GM12892 (cell line): ENCODE data around the gene MRPL27.
"Not testable (repeated sequence)": the region's sequence is repeated elsewhere in the genome, so short reads cannot be mapped to it uniquely, and the experiment has no call there.

ENCODE experiments used
- DNase-seq: peaks from one replicate; pipeline ENCODE4 v3.0.0; 2011; ENCODE audit not compliant: insufficient read length
- FAIRE-seq: peaks from 2 replicates; lab custom pipeline; 2011; peaks lifted over from hg19 to GRCh38; lab: Jason Lieb, UNC
- POLR2A ChIP-seq: IDR thresholded peaks from 2 replicates; pipeline ENCODE4 v1.6.1; 2011; ENCODE audit warnings: low read depth, low read length, control low read depth
- POLR2AphosphoS5 ChIP-seq: IDR thresholded peaks from 2 replicates; pipeline ENCODE4 v1.6.1; 2011; ENCODE audit warnings: low read depth, low read length, control low read depth
- TAF1 ChIP-seq: IDR thresholded peaks from 2 replicates; pipeline ENCODE4 v1.6.1; 2011; ENCODE audit warnings: low read depth, mild to moderate bottlenecking, control low read depth, low read length, borderline replicate concordance

The MRPL27 gene

GRCh38 chr17:50347117-50347893 lies 25.7 kb downstream of the MRPL27 start:
- TF ChIP-seq POLR2A: peak; percentile 15; the same call in 1 of the 2 replicates
- TF ChIP-seq POLR2AphosphoS5: no peak
- DNase-seq (no peak), FAIRE-seq (no peak)

- FAIRE-seq (peak; percentile 27), DNase-seq (peak; percentile 60)
- TF ChIP-seq POLR2AphosphoS5 (no peak), POLR2A (no peak), TAF1 (no peak; the same call in 1 of the 2 replicates)
Measured at GRCh38 chr17:50346313-50347116, 26.5 kb downstream of the MRPL27 start.

GRCh38 chr17:50345432-50346312 lies 27.3 kb downstream of the MRPL27 start, which contains the start of gene XYLT2:
XYLT2 (plus strand) TSS chr17:50346126; CDS start chr17:50346141, 15 bp downstream.
- TF ChIP-seq POLR2A (peak; percentile 82), TAF1 (0 out of 2 replicates have a peak, but pooled peaks have one; percentile 40), POLR2AphosphoS5 (peak; percentile 38; the same call in 1 of the 2 replicates)
- FAIRE-seq (peak; percentile 85), DNase-seq (peak; percentile 95)

- no peak for TF ChIP-seq TAF1
- TF ChIP-seq POLR2AphosphoS5: no peak
- no peak for TF ChIP-seq POLR2A
- FAIRE-seq: peak; percentile 5
- no peak for DNase-seq
Measured at GRCh38 chr17:50344731-50345365, 28.1 kb downstream of the MRPL27 start.

GRCh38 chr17:50339381-50339780 lies 33.6 kb downstream of the MRPL27 start:
- TF ChIP-seq POLR2A: no peak
- FAIRE-seq (no peak), DNase-seq (no peak)

GRCh38 chr17:50338645-50339044 lies 34.3 kb downstream of the MRPL27 start:
- DNase-seq (no peak), FAIRE-seq (no peak)
- TF ChIP-seq POLR2A (no peak), POLR2AphosphoS5 (no peak), TAF1 (no peak)

GRCh38 chr17:50337956-50338355 lies 35.0 kb downstream of the MRPL27 start:
- TF ChIP-seq POLR2AphosphoS5 (no peak), TAF1 (no peak), POLR2A (no peak)
- FAIRE-seq (no peak), DNase-seq (no peak)

DNA sequence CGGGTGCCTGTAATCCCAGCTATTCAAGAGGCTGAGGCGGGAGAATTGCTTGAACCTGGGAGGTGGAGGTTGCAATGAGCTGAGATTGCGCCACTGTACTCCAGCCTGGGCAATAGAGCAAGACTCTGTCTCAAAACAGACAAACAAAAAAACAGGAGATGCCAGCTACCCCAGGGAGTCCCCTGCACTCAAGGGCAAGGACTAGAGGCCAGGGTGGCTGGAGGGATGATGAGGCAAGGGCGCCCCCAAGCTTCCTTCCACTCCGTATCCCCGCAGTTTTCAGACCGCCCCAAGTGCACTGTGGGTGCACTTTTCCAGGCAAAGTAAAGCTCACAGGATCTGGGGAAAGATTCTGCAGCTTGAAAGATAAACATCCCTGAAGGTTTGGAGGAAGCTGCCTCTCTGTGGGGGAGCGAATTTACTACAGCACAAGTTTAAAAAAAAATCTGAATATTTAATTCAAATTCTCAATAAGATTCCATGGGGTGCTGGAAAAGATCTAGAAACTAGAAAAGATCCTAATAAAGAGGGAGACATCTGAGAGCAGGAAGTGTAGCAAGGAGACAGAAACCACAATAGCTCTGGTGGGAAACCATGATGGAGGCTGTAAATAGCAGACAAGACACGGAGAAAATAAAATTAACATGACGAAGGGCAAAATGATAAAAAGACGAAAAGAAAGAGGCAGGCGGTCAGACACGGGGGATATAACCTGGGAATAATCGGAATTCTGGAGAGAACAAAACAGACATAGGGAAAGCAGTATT lies 39.5 kb downstream of the MRPL27 start:
- not testable (repeated sequence) for DNase-seq, FAIRE-seq

DNA sequence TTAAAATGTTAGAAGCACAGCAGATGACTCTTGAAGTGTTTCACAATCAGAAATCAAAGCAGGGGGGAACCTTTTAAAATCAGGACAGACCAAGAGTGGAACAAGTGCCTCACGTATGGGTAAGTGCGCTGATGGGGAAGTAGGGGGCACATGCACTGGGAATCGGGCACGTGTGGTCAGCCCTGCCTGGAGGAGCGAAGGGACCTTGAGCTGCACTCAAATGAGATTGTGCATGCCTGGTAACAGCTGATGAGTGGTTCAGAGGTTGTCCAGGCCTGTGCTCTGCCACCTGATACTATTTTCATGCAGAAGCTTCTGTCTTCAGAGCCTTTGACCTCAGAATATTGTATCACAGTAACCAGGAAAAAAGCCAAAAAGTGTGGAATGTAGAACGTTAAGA lies 40.8 kb downstream of the MRPL27 start:
- no peak for FAIRE-seq
- no peak for TF ChIP-seq POLR2AphosphoS5
- TF ChIP-seq TAF1: no peak
- TF ChIP-seq POLR2A: no peak
- DNase-seq: no peak

- DNase-seq: no peak
- no peak for FAIRE-seq
- no peak for TF ChIP-seq TAF1
- no peak for TF ChIP-seq POLR2A
- TF ChIP-seq POLR2AphosphoS5: no peak
Measured at GRCh38 chr17:50331085-50331791, 41.7 kb downstream of the MRPL27 start.
